Smooth muscle cell (in vitro differentiated cells): ENCODE results near the gene ZNF579. TPM values are rescaled to one million over a fixed set of nuclear protein-coding genes. Genes with fewer than 3 reads are reported as not detected.
A peak's percentile ranks its signal among the peaks of the same experiment; 100 is the strongest.

Experiments
- DNase-seq: peaks from one replicate; lab custom pipeline; 2025; ENCODE audit not compliant: unreplicated experiment; lab: John Stamatoyannopoulos, UW
- H2AFZ ChIP-seq: fragments of 200-600 bp; sonication (generic); 2 replicates; pipeline ENCODE4 v1.6.0; 2016; ENCODE audit warnings: antibody characterized with exemption, low read depth, mild to moderate bottlenecking
- H3F3A ChIP-seq: fragments of 200-600 bp; sonication (generic); 2 replicates; pipeline ENCODE4 v1.6.0; 2017; ENCODE audit warnings: antibody characterized with exemption, low read depth
- H3K27ac ChIP-seq: fragments of 200-600 bp; sonication (generic); 2 replicates; pipeline ENCODE4 v1.5.1; 2016; ENCODE audit warnings: low read depth, mild to moderate bottlenecking
- H3K27me3 ChIP-seq: fragments of 200-600 bp; sonication (generic); 2 replicates; pipeline ENCODE4 v1.6.1; 2016; ENCODE audit warnings: low read depth, mild to moderate bottlenecking
- H3K36me3 ChIP-seq: fragments of 200-600 bp; sonication (generic); 2 replicates; pipeline ENCODE4 v1.5.1; 2016; ENCODE audit warnings: low read depth
- H3K4me1 ChIP-seq: fragments of 200-600 bp; sonication (generic); 2 replicates; pipeline ENCODE4 v1.5.1; 2016; ENCODE audit warnings: low read depth
- H3K4me2 ChIP-seq: fragments of 200-600 bp; sonication (generic); 2 replicates; pipeline ENCODE4 v1.6.0; 2016; ENCODE audit warnings: mild to moderate bottlenecking
- H3K4me3 ChIP-seq: fragments of 200-600 bp; sonication (generic); 2 replicates; pipeline ENCODE4 v1.5.1; 2016; ENCODE audit warnings: mild to moderate bottlenecking
- H3K79me2 ChIP-seq: fragments of 200-600 bp; sonication (generic); 2 replicates; pipeline ENCODE4 v1.6.0; 2016; ENCODE audit warnings: low read depth, mild to moderate bottlenecking
- H3K9ac ChIP-seq: fragments of 200-600 bp; sonication (generic); 2 replicates; pipeline ENCODE4 v1.6.0; 2016; ENCODE audit warnings: low read depth
- H3K9me3 ChIP-seq: fragments of 200-600 bp; sonication (generic); replicated peaks from 2 replicates; pipeline ENCODE4 v1.5.1; 2016; ENCODE audit warnings: low read depth
- H4K20me1 ChIP-seq: fragments of 200-600 bp; sonication (generic); 2 replicates; pipeline ENCODE4 v1.6.0; 2016; ENCODE audit warnings: low read depth
- CTCF ChIP-seq: fragments of 200-600 bp; sonication (generic); IDR thresholded peaks from 2 replicates; pipeline ENCODE4 v1.5.1; 2017; ENCODE audit warnings: borderline replicate concordance, mild to moderate bottlenecking, antibody characterized with exemption; ENCODE audit not compliant: insufficient read depth, poor library complexity, severe bottlenecking
- WGBS: methylation state at CpG from one replicate; pipeline ENCODE4 v1.1.7; 2016; ENCODE audit warnings: low lambda C conversion rate; 5-methylcytosine and 5-hydroxymethylcytosine counted together
- polyA plus RNA-seq: library from polyadenylated mRNA; unstranded; fragments of >200 nt; fragmentation: Nextera tagmentation; extraction: Ambion mirVana; gene quantifications from 2 replicates; pipeline ENCODE4 v1.2.1, GENCODE V29; 2016
- total RNA-seq: library from RNA; depleted of rRNA; stranded (reverse); fragments of >200 nt; gene quantifications from 2 replicates; pipeline ENCODE4 v1.2.3, GENCODE V29; 2014

The ZNF579 gene
- total and polyA plus RNA-seq, 2 experiments from 2014 or later = 4.2 to 15.1 TPM

GRCh38 chr19:55550321-55550650 is 30.4 kb downstream of the ZNF579 start:
- Histone ChIP-seq H3K4me1 (peaks cover 44% of the 10 kb centered on the region), H3K9ac (peak overlapping the region; percentile 44), H3K9me3 (no peaks in the 10 kb centered on the region), H3K4me3 (no peak overlapping the region), H3K79me2 (no peaks in the 10 kb centered on the region), H3K36me3 (no peaks in the 10 kb centered on the region), H3K4me2 (peak overlapping the region; percentile 83), H3F3A (peaks cover 4% of the 10 kb centered on the region), H3K27ac (no peak overlapping the region), H3K27me3 (no peaks in the 10 kb centered on the region), H4K20me1 (no peaks in the 10 kb centered on the region), H2AFZ (peak overlapping the region; percentile 73)
- no peak for DNase-seq
- TF ChIP-seq CTCF = no peak
- 11% methylated on average over 7 of the region's 7 CpGs for WGBS

DNA sequence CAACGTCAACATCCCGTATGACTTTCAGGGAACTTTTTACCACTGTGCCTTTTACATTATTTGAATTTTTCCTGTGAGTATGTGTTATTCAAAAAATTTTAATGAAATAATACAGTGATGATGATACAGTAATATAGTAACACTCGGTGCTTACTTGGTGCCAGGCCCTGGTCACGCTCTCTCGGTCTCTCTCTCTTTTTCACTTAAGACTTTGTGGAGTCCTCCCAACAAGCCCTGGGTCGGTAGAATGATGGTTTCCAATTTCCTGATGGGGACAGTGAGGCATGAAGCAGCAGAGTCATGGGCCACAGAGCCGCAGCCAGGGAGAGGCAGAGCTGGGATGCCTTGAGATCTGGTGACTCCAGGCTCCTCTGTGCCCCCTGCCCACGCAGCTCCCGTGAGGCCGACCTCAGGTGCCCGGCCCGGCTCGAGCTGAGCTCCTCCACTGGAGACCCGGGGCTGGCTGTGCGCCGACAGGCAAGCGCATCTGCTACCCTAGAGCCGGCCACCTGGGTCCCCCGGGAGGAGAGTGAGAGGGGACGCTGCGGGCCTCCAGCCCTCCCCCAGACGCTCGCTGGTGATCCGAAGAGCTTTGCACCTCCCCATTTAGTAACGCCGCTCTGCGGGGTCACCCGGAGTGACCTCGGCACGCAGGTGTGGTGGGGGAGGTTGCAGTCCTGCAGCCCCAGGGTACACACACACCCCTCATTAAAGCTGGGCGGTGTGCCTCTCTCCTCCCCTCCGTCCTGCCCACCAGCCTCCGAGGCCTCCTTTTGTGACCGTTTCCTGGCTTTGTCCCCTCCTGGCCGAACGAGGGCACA is 30.9 kb downstream of the ZNF579 start:
- H3K9ac ChIP-seq = peak overlapping the region; percentile 44
- H3K36me3 ChIP-seq = no peaks in the 10 kb centered on the region
- H3K27ac ChIP-seq = peak overlapping the region; percentile 76
- H3K9me3 ChIP-seq = no peaks in the 10 kb centered on the region
- peak overlapping the region; percentile 73 for H2AFZ ChIP-seq
- peak overlapping the region; percentile 83 for H3K4me2 ChIP-seq
- no peaks in the 10 kb centered on the region for H3K27me3 ChIP-seq
- H3F3A ChIP-seq = peaks cover 4% of the 10 kb centered on the region
- peak overlapping the region; percentile 18 for H3K4me3 ChIP-seq
- peaks cover 44% of the 10 kb centered on the region for H3K4me1 ChIP-seq
- no peak for DNase-seq
- 16% methylated on average over 36 of the region's 36 CpGs for WGBS
- no peaks in the 10 kb centered on the region for H3K79me2 ChIP-seq
- no peaks in the 10 kb centered on the region for H4K20me1 ChIP-seq
- no peak for TF ChIP-seq CTCF

DNA sequence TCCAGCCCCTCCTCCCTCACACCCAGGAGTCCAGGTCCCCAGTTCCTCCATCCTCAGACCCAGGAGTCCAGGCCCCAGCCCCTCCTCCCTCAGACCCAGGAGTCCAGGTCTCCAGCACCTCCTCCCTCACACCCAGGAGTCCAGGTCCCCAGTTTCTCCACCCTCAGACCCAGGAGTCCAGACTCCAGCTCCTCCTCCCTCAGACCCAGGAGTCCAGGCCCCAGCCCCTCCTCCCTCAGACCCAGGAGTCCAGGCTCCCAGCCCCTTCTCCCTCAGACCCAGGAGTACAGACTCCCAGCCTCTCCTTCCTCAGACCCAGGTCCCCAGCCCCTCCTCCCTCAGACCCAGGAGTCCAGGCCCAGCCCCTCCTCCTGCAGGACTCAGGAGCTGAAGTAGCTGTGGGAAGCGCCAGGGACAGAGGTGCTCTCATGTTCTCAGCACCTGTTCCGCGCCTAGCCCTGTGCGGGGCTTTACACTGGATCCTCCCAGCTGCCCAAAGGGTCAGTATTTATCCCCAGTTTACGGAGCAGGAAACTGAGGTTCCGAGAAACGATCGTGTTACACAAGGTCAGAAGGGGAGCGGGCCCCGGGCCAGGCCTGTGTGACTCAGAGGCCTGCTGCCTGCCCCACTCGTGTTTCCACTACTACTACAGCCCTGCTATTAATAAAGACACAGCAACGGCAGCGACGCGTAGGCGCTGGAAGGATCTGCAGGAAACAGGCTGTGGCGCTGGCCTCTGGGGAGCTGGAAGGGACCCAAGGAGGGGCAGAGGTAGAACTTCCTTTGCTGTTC is 33.6 kb downstream of the ZNF579 start:
- no peaks in the 10 kb centered on the region for H4K20me1 ChIP-seq
- no peak for DNase-seq
- no peak overlapping the region for H3K9ac ChIP-seq
- H3K4me2 ChIP-seq = no peak overlapping the region
- WGBS = 56% methylated on average over 17 of the region's 17 CpGs
- H2AFZ ChIP-seq = no peak overlapping the region
- no peaks in the 10 kb centered on the region for H3K9me3 ChIP-seq
- no peaks in the 10 kb centered on the region for H3K27me3 ChIP-seq
- no peak overlapping the region for H3K4me3 ChIP-seq
- H3F3A ChIP-seq = no peaks in the 10 kb centered on the region
- peak overlapping the region; percentile 24 for H3K27ac ChIP-seq
- peaks cover 30% of the 10 kb centered on the region for H3K4me1 ChIP-seq
- no peaks in the 10 kb centered on the region for H3K79me2 ChIP-seq
- no peak for TF ChIP-seq CTCF
- no peaks in the 10 kb centered on the region for H3K36me3 ChIP-seq
